GM12865 (cell line): ENCODE results near the gene PIP4K2B.

ENCODE experiments used
- DNase-seq: peaks from one replicate; pipeline ENCODE4 v3.0.0; 2010; ENCODE audit warnings: low read depth
- H3K4me3 ChIP-seq: 2 replicates; pipeline ENCODE4 v1.5.1; 2011; ENCODE audit warnings: mild to moderate bottlenecking, low read depth, low read length, control low read depth
- TF ChIP-seq, protein P1 (sequence below): IDR thresholded peaks from 2 replicates; pipeline ENCODE4 v1.5.1; 2011; ENCODE audit warnings: low read length, control low read depth, low read depth, inconsistent platforms; ENCODE audit not compliant: insufficient read depth; ENCODE audit errors: missing control alignments

PIP4K2B gene

GRCh38 chr17:38749223-38750043 lies 49.9 kb downstream of the PIP4K2B start:
- DNase-seq: peak; percentile 74
- peak overlapping the region; percentile 59 for H3K4me3 ChIP-seq
- TF ChIP-seq, protein P1, sequence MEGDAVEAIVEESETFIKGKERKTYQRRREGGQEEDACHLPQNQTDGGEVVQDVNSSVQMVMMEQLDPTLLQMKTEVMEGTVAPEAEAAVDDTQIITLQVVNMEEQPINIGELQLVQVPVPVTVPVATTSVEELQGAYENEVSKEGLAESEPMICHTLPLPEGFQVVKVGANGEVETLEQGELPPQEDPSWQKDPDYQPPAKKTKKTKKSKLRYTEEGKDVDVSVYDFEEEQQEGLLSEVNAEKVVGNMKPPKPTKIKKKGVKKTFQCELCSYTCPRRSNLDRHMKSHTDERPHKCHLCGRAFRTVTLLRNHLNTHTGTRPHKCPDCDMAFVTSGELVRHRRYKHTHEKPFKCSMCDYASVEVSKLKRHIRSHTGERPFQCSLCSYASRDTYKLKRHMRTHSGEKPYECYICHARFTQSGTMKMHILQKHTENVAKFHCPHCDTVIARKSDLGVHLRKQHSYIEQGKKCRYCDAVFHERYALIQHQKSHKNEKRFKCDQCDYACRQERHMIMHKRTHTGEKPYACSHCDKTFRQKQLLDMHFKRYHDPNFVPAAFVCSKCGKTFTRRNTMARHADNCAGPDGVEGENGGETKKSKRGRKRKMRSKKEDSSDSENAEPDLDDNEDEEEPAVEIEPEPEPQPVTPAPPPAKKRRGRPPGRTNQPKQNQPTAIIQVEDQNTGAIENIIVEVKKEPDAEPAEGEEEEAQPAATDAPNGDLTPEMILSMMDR: no peak

DNA sequence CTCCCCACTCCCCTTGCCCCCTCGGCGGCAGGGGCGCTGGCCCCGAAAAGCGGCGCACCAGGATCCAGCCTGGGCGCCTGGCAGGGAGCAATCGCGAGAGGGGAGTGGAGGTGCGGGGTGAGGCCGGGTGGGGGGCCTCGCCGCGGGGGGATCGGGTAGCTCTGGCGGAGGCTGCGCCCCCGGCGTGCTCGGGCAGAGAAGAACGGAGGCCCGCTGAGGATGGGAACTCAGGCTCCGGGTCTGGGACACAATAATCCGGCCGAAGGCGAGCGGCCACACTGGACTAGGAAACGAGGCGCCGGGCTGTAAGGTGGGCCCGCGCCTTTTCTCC lies 50.5 kb downstream of the PIP4K2B start:
- TF ChIP-seq, protein P1: no peak
- no peak for DNase-seq
- H3K4me3 ChIP-seq: peak overlapping the region; percentile 59

- TF ChIP-seq, protein P1: no peak
- H3K4me3 ChIP-seq: peak within 1 kb of the TSS; percentile 75
- DNase-seq: peak; percentile 74
Observed at GRCh38 chr17:38748149-38748891, 51.0 kb downstream of the PIP4K2B start, which contains the start of gene PCGF2. TSS of gene PCGF2 (minus strand) at chr17:38748336. CDS start at chr17:38740402, 7,934 bp downstream.

DNA sequence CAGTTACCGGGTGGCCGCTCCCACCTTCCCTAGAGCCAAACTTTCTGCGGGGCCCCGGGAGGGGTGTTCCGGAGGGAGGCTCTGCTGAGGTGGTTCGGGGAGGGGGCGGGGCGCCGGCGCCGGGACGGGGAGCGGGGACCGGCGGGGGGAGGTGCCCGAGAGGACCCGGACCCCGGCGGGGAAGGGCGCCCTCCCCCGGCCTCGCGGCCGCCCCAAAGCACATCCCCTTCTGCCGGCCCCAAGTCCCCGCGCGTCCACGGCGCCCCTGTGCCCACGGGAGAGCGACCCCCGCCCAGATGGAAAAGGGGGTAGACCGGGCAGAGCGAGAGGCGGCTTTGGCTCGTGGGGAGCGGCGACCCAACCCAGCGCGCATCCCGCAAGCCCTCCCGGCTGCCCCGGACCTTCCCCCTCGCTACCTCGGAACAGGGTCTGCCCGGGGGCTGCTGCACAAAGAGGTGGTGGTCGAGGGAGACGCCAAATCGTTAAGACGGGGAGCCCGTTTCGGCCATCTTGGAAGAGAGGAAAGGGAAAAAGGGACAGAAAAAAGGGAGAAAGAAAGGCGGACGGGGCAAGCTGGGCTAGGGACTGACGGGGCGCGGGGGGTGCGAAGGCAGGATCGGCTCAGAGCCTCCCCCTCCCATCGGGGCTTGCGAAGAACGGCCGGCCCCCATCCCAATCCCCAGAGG lies 51.8 kb downstream of the PIP4K2B start:
- peak; percentile 53 for DNase-seq
- H3K4me3 ChIP-seq: peak overlapping the region; percentile 75

GRCh38 chr17:38746849-38747462 lies 52.4 kb downstream of the PIP4K2B start:
- TF ChIP-seq, protein P1: no peak
- peak overlapping the region; percentile 75 for H3K4me3 ChIP-seq
- DNase-seq: no peak

More for the DNA sequence above, 51.8 kb downstream of the PIP4K2B start:
- TF ChIP-seq, protein P1: peak; percentile 18

GRCh38 chr17:38746004-38746848 lies 53.1 kb downstream of the PIP4K2B start:
- TF ChIP-seq, protein P1: no peak
- no peak for DNase-seq
- peak overlapping the region; percentile 75 for H3K4me3 ChIP-seq
